Heart left ventricle (tissue), 13 donors: ENCODE measurements around the gene C10orf88.

Source experiments
- POLR2A ChIP-seq, 2 donors: fragments of 450-650 bp; IDR thresholded peaks; one replicate each; pipeline ENCODE4 v1.6.1; 2017; ENCODE audit warnings: antibody characterized with exemption in 2 of 2, mild to moderate bottlenecking in 2 of 2, moderate library complexity in 2 of 2
- TF ChIP-seq, protein P1 (sequence below), 12 donors: fragments of 200-600 bp; sonication (generic) in 4 of 12; IDR thresholded peaks; one replicate each; pipeline versions ENCODE4 v1.5.0 to v1.8.0; 2018 to 2022; ENCODE audit warnings: antibody characterized with exemption in 12 of 12, mild to moderate bottlenecking in 5 of 12
- donor health status: ischemic (EF 13 %, LVEDD 7.1; RV severe dilation, severe dysfunction).
- donor health status: DM: no; HTN: yes; CAD: no.
- donor health status: DM: no; HTN: no; CAD: no.
- donor health status: ischemic (EF 25% LVEDD 6.9; RV normal size, moderate dysfunction).
- donor health status: ischemic (EF 25% LVEDD 5.7; RV mildly dilated, moderate dysfunction).
- donor health status: ischemic (EF 35%, LVEDD 5.7; RV mildly dilated, moderate dysfunction).
- donor health status: nonischemic (EF 11% LVEDD 7.7; RV severe dilation, severe dysfunction).
- donor health status: DM: yes; HTN: yes; CAD: no.
- donor health status: PGD.
- donor health status: ischemic (EF 29% LVEDD 5.4; RV normal size, mild dysfunction).
- donor health status: nonischemic (EF 23%, LVEDD 6.1; RV moderate dilation, normal function).

DNA sequence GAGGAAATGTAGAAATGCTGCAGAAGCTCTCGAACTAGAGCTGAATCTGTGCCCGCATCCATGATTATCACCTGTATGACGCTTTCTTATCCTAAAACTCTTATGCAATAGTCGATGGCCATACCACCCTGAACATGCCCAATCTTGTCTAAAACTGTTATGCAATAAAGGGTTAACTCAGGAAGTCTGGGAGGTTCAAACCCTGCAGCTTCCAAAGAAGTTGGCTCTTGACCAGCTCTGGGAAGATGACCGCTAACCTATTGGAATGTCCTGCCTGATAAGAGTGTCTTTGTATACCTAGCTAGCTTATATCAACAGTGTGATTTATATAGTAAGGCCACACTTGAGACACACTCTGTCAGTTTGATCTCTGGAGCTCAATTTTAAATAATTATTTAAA, 3.4 kb upstream of the C10orf88 start:
- TF ChIP-seq POLR2A (IDR thresholded peaks at IDR 0.05): no peak
- TF ChIP-seq, protein P1, sequence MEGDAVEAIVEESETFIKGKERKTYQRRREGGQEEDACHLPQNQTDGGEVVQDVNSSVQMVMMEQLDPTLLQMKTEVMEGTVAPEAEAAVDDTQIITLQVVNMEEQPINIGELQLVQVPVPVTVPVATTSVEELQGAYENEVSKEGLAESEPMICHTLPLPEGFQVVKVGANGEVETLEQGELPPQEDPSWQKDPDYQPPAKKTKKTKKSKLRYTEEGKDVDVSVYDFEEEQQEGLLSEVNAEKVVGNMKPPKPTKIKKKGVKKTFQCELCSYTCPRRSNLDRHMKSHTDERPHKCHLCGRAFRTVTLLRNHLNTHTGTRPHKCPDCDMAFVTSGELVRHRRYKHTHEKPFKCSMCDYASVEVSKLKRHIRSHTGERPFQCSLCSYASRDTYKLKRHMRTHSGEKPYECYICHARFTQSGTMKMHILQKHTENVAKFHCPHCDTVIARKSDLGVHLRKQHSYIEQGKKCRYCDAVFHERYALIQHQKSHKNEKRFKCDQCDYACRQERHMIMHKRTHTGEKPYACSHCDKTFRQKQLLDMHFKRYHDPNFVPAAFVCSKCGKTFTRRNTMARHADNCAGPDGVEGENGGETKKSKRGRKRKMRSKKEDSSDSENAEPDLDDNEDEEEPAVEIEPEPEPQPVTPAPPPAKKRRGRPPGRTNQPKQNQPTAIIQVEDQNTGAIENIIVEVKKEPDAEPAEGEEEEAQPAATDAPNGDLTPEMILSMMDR (IDR thresholded peaks at IDR 0.05): no peak
